ENCODE measurements around the gene SAG.

SAG gene

DNA sequence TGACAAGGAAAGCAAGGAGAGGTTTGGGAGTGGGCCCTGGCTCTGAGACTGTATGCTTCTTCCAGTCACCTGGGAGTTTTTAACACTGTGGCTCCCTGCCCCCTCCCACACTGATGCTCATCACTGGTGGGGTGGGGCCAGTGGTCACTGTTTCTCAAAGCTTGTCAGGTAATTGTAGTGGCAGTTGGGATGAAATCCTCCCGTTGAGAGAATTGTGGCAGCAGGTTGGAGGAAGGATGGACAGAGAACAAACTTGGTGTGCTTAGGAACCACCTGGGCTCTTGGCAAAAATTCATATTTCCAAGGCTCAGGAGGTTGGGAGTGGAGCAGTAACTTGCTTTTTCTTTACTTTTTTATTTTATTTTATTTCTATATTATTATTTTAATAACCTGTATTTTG lies 71.8 kb downstream of the SAG start:
- DNase-seq = no peak
- Histone ChIP-seq H3K4me3 (no peak overlapping the region), H3K27me3 (no peaks in the 10 kb centered on the region), H3K4me1 (peaks cover 0 to 2% (median 0%) of the 10 kb centered on the region in 4 donors), H3K9me3 (no peaks in the 10 kb centered on the region), H3K27ac (no peak overlapping the region), H3K36me3 (peaks cover 0 to 9% (median 0%) of the 10 kb centered on the region in 3 donors)
- intact Hi-C loops (cut with DNase I; ENCODE audit: low total_unique reads) = no loop called here
- TF ChIP-seq, protein P1, sequence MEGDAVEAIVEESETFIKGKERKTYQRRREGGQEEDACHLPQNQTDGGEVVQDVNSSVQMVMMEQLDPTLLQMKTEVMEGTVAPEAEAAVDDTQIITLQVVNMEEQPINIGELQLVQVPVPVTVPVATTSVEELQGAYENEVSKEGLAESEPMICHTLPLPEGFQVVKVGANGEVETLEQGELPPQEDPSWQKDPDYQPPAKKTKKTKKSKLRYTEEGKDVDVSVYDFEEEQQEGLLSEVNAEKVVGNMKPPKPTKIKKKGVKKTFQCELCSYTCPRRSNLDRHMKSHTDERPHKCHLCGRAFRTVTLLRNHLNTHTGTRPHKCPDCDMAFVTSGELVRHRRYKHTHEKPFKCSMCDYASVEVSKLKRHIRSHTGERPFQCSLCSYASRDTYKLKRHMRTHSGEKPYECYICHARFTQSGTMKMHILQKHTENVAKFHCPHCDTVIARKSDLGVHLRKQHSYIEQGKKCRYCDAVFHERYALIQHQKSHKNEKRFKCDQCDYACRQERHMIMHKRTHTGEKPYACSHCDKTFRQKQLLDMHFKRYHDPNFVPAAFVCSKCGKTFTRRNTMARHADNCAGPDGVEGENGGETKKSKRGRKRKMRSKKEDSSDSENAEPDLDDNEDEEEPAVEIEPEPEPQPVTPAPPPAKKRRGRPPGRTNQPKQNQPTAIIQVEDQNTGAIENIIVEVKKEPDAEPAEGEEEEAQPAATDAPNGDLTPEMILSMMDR (IDR thresholded peaks at IDR 0.05) = no peak

DNA sequence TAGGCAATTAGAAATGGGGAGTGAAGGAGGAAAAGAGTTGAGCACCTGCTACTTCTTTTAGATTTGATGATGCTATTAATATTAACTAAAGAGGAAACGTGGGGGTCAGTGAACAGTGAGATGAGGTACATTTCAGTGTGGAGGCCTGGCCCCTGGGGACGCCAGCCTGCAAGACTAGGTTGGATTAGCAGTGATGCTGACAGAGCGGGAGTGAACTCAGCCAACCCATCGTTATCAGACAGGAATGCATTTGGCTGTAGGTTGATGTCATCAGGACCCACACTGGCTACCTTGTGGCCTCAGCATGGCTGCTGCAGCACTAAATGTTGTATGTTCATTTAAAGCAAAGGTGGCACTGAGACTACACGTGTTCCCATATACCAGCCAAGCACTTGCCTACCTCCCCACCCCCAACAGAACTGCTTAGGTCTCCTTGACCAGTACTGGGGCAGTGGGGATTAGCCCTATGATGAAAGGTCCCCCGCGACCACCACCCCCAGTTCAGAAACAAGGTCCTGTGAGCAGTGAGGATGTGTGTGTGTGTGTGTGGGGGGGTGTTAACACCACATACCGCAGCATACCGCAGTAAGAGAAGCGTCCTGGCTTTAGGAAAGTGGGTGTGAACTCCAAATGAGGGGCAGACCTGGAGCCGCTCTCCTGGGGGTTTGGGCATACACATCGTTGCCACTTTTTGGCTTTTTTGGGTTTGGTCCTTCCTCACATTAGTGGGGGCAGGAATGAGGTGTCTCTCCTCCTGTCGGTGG lies 72.7 kb downstream of the SAG start:
- no peaks in the 10 kb centered on the region for H3K27me3 ChIP-seq
- intact Hi-C loops (cut with DNase I; ENCODE audit: low total_unique reads) = loop anchor here (10.0 kb wide), 1 partner anchor 64 kb away; no protein-coding TSS in a partner anchor
- TF ChIP-seq, protein P1 (IDR thresholded peaks at IDR 0.05) = no peak

DNA sequence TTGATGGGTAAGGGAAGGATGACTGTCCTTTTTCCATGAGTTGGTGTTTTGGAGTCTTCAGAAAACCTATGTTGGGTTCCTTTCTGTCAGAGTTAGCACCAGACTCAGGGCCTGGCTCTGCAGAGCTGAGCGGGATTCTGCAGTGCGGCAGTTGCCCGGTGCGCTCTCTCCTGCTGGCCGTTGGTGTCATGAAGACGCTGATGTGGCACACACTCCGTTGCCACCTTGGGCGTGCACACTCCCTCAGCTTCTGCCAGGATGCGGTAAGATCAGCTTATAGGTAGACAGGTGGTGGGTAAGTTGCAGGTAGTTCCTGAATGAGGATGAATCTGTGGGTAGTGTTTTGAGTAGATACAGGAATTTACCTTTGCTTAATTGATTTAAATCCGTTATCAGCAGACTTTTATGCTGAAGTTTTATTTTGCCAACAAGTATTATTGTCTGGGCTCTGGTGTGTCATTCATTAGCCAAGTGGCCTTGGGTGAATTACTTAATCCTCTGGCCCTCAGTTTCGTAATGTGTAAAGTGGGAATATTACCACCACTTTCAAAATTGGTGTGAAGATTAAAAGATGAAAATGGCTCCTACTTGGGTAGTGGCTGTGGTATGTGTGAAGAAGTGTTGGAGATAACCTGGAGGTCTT lies 73.5 kb downstream of the SAG start:
- intact Hi-C loops (cut with DNase I; ENCODE audit: low total_unique reads) = loop anchor here (10.0 kb wide), 1 partner anchor 64 kb away; no protein-coding TSS in a partner anchor
- Histone ChIP-seq H3K27me3 (no peaks in the 10 kb centered on the region), H3K36me3 (peaks cover 0 to 3% (median 0%) of the 10 kb centered on the region in 3 donors), H3K4me3 (no peak overlapping the region), H3K4me1 (peaks cover under 1 to 19% (median 8%) of the 10 kb centered on the region in 4 donors), H3K27ac (no peak overlapping the region), H3K9me3 (no peaks in the 10 kb centered on the region)
- DNase-seq = no peak
- TF ChIP-seq, protein P1 (IDR thresholded peaks at IDR 0.05) = no peak

More for the DNA sequence above, 72.7 kb downstream of the SAG start:
- Histone ChIP-seq H3K9me3 (no peaks in the 10 kb centered on the region), H3K4me1 (peaks cover 0 to 11% (median 3%) of the 10 kb centered on the region in 4 donors), H3K27ac (no peak overlapping the region), H3K36me3 (peaks cover 0 to 7% (median 0%) of the 10 kb centered on the region in 3 donors), H3K4me3 (no peak overlapping the region)
- no peak for DNase-seq

DNA sequence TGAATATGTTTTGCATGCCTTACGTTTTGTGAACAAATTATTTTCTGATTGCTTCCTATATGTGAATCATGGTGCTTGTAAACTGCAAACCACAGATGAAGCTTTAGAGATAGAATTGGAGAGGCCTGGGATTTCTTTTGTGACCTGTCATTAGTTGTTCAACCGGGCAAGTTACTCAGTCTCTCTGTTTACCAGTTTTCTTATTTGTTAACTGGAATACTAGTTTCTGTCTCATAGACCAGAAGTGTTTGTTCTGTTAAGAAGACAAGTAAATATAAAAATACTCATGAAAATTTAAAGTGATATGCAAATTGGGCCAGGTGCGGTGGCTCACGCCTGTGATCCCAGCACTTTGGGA lies 74.0 kb downstream of the SAG start:
- H3K4me1 ChIP-seq = peaks cover 3 to 24% (median 13%) of the 10 kb centered on the region in 4 donors
- H3K9me3 ChIP-seq = no peaks in the 10 kb centered on the region
- DNase-seq = no peak
- peaks cover 0 to 3% (median 0%) of the 10 kb centered on the region in 3 donors for H3K36me3 ChIP-seq
- intact Hi-C loops (cut with DNase I; ENCODE audit: low total_unique reads) = loop anchor here (10.0 kb wide), 1 partner anchor 63 kb away; no protein-coding TSS in a partner anchor
- H3K4me3 ChIP-seq = no peak overlapping the region
- H3K27me3 ChIP-seq = no peaks in the 10 kb centered on the region
- TF ChIP-seq, protein P1 (IDR thresholded peaks at IDR 0.05) = no peak
- no peak overlapping the region for H3K27ac ChIP-seq

DNA sequence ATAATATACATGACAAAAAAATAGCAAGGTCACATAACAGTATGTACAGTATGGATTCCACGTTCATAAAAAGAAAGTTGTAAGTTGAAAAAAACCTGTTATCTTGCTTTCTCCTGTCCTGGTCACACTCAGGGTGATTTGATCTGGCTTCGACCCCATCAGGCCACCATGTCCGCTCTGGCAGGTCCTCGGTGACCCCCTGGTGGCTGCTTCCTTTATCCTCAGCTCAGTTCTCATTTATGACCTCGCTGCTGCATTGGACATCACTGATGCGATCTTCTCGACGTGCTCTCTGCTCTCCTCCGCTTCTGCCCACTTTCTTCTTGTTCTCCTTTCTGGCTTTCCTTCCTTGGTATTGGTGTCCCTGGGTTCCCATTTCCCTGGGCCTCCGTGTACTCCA lies 76.4 kb downstream of the SAG start:
- H3K27me3 ChIP-seq = no peaks in the 10 kb centered on the region
- H3K9me3 ChIP-seq = no peaks in the 10 kb centered on the region
- TF ChIP-seq, protein P1 (IDR thresholded peaks at IDR 0.05) = no peak
- peaks cover 3 to 48% (median 31%) of the 10 kb centered on the region in 4 donors for H3K4me1 ChIP-seq
- H3K36me3 ChIP-seq = no peaks in the 10 kb centered on the region
- no peak for DNase-seq
- no peak overlapping the region for H3K4me3 ChIP-seq
- intact Hi-C loops (cut with DNase I; ENCODE audit: low total_unique reads) = loop anchor here (10.0 kb wide), 1 partner anchor 61 kb away; no protein-coding TSS in a partner anchor
- peak overlapping the region in 1 of 2 donors; percentile 85 for H3K27ac ChIP-seq

Data from tibial artery (tissue), 4 donors.